GM21367 (cell line): ENCODE results near the gene SHPK.
"Not testable (repeated sequence)": the region's sequence is repeated elsewhere in the genome, so short reads cannot be mapped to it uniquely, and the experiment has no call there.

Experiments
- ATAC-seq: cut with Tn5 transposase; IDR thresholded peaks from one replicate; pipeline ENCODE4 v1.9.1; 2021; ENCODE audit not compliant: unreplicated experiment

The SHPK gene

DNA sequence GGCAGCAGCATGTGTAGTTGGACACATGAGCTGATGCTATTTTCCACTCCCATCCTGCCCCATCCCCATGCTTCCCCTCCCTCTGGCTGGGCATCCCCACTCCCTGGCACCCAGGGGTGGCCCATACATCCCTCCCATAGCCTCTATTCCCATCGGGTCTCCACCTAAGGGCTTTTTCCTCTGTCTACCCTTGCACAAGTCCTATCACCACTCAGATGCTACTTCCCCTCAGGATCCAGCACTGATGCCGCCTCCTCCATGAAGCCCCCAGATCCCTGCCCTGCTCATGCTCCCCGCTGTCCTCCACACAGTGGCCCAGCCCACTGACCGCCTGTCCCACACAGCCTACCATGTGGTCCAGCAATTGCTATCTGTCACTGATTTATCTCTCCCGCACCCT, 42.7 kb downstream of the SHPK start:
- ATAC-seq: no peak

DNA sequence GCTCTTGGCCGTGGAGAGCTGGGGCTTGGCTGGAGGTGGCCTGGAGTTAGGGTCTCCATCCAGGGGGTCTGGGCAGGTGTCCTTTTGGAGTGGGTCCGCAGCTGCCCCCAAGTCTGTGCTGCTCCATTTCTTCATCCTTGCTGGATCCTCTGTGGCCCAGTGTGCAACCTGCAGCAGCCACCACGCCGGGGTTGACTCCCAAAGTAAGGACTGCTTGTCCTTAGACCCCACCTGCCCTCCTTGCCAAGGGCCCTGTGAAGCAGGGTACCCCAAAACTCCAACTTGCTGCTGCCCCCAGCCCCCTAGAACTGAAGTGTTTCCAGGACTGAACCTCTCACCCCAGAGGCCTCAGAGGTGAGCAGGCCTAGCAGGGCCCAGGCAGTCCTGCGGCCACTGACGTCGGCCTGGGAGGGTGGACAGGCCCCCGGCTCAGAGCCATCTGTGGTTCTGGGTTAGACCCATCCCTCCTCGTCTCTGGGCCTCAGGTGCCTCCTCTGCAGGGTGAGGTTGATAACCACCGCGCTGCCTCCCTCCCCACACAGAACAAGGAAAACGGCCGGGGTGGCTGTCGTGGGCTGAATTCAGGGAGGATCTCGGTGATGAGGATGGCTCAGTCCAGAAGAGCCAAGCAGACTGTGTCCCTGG, 43.7 kb downstream of the SHPK start:
- ATAC-seq: no peak

DNA sequence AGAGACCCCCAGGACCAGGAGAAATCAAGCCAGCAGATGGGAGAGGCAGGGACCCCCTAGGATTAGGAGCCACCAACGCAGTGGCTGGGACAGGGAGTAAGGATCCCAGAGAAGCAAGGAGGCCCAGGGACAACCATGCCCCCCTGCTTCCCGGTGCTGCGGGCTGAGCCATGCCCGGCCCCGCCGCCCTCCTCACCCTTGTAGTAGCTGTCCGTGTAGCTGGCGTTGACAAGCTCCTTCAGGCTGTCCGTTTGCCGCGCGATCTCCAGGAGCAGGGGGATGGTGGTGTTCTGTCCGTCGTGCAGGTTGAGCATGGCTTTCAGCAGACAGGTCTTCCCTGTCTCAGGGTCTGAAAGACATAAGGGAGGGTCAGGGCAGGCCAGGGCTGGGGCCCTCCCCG, 45.3 kb downstream of the SHPK start:
- ATAC-seq: no peak

DNA sequence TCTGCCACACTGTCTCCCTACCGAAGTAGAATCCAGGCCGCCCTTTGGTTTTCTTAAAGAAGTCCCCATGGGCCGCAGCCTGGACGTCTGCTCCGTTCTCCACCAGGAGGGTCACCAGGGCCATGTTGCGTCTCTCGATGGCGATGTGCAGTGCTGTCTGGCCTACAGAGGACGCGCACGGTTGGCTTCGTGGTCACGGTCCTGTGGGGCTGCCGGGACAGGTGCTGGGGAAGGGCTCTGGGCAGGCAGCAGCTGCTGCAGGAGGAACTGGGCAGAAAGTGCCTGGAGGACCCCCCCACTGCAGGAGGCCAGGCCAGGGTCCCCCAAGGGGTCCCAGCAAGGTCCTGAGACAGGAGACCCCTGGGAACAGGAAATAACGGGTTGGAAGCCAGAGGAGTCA, 45.8 kb downstream of the SHPK start:
- no peak for ATAC-seq

DNA sequence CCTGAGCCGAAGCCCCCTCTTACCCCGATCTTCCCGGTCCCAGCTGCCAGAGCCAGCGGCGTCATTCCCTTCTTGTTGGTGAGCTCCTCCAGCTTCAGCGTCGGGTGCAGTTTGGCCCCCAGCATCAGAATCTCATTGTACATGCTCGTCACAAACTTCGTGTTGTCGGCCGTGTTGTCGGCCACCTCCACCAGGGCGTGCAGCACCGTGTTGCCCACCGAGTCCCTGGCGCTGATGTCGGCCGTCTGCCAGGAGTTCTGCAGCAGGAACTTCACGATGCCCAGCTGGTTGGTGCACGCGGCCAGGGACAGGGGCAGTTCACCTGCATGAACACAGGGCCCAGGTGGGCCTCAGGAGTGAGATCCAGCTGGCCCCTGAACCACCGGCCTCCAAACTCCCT, 46.3 kb downstream of the SHPK start:
- no peak for ATAC-seq

DNA sequence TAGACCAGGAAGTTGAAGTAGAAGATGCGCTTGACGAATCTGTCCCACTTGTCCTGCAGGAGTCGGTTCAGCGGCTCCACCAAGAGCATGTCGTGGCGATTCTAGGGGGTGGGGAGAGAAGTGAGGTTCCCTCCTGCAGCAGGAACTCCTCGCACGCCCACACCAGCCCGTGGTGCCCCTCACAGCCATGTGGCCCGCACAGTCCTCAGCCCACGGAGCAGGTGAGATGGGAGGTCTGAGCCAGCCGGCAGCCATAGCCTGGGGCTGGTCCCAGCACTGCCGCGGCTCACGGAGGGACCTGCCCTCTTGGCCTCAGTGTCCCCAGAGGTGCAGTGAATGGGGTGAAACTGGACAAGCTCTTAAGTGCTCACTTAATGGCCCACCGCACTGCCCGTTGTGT, 50.2 kb downstream of the SHPK start:
- ATAC-seq: no peak

DNA sequence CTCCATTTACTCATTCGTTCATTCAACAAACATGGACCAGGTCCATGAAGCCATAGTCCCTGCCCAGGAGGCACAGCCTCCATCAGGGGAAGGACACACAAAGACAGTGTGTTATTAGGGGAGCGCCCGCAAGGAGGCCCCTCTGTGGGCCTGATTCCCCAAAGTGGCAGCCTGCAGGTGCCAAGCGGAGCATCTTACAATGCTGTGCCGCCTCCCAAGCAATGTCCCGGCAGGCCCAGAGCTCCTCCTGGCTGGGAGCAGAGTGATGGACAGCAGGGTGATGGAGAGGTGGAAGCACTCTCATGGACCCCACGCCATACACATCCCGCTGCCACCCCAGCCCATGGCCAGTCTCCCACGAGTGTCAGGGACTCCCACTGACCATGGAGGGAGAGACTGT, 52.6 kb downstream of the SHPK start:
- no peak for ATAC-seq

DNA sequence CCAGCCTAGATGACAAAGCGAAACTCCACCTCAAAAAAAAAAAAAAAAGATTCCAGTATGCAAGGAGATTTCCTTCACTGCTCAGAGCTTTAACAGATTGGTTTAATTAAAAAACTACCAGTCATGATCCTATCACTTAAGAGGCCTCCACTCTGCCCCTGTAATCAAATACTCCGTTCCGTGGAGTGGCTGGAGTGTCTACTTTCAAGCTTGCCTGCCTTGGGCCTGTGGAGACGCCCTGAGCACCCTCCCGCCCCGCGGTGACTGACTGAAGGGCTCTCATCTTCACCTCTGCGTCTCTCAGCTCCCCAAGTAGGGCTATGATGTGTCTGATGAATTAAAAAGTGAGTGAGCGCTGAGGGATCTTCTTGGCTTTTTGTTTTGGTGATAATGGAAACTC, 53.1 kb downstream of the SHPK start:
- ATAC-seq: no peak

DNA sequence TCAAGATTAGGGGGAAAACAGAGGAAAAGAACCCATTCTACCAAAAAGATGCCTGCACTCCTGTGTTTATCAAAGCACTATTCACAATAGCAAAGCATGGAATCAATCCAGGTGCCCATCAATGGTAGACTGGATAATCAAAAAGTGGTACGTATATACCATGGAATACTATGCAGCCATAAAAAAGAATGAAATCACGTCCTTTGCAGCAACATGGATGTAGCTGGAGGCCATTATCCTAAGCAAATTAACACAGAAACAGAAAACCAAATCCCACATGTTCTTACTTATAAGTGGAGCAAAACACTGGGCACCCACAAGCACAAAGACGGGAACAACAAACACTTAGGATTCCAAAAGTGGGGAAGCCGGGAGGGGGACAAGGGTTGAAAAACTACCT, 57.4 kb downstream of the SHPK start:
- ATAC-seq: not testable (repeated sequence)

DNA sequence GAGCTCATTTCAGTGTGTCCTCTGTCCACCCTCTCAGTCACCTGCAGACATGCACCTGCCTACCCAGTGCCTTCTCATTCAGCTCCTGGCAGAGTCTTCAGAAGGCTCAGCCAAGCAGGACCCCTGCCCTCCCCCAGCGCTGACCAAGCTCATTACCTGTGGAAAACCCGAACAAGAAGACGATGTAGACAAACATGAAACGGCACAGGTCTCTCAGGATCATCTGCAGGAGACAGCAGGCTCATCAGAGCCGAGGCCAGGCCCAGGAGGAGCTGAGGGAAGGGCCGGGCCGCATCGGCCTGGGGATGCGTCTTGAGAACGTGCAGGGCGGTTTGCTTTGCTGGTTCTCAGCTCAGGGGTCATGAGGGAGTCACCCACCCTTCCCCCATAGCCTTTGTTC, 59.1 kb downstream of the SHPK start:
- ATAC-seq: no peak

DNA sequence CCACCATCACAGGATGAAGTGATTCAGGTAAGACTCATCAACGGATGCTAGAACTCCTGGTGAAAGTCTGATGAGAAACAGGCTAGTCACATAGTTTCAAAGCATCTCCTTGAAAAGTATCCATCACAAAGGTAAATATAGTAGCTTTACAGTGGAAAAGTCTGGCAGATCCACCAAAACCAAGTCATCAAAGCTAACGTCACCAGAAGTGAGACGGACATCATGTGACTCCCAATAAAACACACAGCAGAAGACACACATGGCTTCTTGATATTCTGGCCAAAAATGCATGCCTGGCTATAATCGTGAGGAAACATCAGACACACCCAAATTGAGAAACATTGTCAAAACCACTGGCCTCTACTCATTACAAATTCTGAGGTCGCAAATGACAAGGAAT, 60.5 kb downstream of the SHPK start:
- no peak for ATAC-seq

DNA sequence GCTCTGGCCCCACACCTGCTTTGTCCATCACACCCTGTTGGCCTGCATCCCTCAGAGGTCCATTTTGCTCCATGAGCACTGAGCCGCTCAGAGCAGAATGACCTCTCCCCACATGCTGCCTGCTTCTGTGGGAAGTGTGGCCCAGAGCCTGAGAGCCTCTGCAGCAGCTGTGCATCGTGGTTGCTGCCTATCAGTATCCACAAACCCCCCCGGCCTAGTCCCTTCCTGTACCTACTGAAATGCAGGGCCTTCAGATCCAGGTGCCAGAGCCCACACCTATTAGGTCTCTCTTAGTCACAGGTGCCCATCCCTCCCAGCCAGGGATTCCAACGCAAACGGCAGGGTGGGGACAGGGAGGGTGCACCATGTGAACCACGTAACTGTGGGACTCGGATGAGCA, 61.8 kb downstream of the SHPK start:
- no peak for ATAC-seq

DNA sequence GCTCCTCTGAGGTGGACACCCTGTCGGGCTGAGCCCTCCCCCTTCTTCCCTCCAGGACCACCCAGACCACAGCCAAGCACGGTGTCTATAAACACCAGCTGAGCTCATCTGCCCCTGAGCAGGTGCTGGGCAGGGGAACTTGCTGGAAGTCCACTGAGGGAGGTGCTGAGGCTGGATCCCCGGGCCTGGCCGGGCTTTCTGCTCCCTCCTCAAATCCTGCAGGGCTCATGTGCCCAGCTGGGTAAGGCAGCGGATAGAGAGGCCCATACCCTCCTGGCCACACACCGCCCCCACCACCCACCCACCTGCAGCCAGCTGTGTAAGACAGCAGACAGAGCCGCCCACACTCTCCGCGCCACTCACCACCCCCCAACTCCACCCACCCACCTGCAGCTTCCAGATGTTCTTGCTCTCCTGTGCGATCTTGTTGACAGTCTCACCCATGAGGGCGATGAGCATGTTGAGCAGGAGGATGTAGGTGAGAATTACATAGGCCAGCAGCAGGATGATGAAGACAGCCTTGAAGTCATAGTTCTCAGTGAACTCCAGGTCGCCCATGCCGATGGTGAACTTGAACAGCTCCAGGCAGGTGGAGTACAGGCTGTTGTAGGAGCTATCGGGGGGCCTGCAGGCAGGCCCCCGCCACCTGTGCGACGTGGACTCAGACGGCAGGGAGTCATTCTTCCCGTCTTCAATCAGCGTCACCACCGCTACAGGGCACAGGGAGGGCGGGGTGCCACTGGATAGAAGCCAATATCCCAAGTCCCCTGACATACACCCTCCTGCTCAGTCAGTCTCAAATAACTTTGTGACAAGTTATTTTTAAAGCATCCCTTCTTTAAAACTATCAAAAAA, 62.6 kb downstream of the SHPK start:
- no peak for ATAC-seq

DNA sequence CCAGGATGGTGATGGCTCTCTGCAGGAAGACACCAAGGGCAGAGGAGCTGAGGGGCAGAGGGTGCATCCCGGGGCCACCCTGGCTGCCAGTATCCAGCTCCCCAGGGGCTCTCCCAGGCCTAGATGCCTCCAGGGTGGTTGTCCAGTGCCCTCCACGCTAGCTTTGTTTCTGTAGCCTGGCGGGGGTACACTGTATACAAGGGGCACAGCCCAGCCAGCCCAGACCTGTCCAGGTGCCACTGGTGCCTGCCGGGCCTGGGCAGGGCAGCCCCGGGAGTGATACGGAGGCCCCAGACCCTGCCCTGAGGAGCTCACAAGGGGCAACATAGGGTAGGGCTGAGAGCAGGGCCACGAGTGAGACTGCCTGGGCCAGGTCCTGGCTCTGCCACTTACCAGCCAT, 63.8 kb downstream of the SHPK start:
- ATAC-seq: no peak

DNA sequence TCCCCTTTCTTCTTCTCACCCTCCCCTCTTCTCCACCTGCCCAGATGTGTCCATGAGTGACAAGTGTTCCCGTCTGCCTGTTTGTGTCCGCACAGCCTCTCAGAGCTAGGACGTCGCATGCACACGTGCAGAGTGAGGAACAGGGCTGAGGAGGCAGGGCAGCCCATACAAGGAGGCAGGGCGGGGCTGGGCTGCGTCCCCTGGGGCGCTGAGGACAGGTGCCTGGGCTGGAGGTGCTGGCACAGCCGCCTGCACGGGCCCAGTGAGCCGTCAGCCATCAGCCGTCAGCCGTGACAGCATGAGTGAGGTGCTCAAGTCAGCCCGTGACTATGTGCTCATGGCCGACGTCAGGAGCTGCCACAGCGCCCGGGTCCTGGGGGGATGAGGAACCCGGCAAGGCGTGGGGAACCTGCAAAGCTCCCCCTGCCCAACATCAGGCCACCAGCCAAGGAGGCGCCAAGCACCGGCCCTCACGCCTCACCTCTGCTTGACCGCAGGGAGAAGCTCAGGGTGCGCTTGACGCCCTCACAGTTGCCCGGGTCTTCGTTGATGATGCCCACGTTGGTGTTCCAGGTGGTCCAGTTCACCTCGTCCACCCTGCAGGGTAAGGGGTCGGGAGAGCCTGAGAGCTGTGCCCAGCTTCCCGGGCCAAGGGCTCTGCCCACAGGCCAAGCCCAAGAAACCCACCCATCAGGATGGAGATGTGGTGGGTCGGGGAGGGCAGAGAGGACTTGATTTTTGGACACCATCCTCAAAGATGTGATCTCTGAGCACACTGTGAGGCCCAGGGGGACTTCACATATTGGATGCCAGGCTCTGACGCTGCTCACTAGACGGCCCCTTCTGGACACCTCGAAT, 64.8 kb downstream of the SHPK start:
- ATAC-seq: no peak

DNA sequence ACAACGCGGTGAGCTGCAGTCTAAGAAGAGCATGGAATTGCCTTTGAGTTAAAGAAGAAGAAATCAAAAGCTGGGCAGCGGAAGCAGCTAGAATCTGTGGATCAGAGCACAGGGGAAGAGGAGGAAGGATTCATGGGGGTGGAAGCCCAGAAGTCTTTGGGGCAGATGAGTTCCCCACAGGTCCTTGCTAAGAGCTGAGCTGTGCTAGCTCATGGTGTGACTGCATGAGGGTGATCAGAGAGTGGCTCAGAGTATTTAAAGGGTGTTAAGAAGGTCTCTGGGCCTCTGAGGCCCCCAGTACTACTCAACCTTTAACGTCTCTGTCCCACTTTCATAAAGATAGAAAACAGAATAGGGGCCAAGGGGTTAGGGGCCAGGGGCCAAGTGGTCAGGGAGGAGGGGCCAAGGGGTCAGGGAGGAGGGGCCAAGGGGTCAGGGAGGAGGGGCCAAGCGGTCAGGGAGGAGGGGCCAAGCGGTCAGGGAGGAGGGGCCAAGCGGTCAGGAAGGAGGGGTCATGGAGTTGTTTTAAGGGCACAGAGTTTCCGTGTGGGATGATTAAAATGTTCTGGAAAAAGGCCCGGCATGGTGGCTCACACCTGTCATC, 66.4 kb downstream of the SHPK start:
- ATAC-seq: no peak

DNA sequence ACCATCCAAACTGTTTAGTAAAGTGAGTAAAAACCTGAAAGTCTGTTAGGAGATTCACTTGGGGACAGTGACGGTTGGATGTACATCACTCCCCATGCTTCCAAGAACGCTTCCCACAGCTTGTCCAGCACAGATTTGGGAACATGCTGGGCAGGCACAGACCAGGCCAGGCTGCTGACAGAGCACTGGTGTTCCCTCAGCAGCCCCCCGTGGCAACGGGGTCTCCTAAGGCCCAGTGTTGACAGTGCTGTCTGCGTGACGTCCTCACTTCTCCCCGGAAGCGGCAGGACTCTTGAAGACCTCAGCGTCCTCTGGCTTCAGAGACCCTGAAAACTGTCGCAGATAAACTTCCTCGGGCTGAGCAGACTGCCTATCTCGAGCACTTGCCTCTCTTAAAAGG, 69.5 kb downstream of the SHPK start:
- no peak for ATAC-seq

DNA sequence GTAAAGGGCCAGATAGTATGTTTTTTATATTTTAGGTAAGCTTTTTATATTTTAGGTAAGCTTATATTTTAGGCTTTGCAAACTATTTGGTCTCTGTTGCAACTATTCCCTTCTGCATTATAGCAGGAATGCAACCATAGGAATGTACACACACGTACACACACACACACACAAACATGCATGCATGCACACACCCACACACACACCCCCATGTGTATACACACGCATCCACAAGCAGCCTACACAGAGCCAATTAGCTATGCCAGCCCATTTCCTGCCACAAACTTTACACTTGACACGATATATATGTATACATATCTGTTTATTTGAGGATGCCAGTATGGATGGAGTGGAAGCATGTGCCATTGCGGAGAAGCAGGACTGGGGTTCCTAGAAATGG, 70.9 kb downstream of the SHPK start:
- no peak for ATAC-seq

DNA sequence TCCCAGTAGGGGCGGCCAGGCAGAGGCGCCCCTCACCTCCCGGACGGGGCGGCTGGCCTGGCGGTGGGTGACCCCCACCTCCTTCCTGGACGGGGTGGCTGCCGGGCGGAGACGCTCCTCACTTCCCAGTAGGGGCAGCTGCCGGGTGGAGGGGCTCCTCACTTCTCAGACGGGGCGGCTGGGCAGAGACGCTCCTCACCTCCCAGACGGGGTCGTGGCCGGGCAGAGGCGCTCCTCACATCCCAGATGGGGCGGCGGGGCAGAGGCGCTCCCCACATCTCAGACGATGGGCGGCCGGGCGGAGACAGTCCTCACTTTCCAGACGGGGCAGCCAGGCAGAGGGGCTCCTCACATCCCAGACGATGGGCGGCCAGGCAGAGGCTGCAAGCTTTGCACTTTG, 71.8 kb downstream of the SHPK start:
- ATAC-seq: not testable (repeated sequence)

DNA sequence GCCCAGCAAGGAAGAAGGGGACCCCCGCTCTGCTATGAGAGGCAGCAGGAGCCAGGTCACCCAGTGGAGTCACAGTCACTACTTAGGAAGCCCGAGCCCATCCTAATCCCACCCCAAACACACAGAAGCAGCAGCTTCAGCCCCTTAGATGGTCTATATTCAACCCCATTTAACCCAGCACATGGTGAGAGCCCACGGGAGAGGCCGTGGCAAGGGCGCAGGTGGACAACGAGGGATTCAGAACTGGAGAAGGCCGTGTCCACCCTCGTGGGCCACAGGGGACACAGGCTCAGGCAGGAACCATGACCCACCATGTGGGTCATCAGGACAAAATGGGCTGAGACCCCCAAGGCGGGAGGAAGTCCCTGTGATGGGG, 76.8 kb downstream of the SHPK start:
- no peak for ATAC-seq

DNA sequence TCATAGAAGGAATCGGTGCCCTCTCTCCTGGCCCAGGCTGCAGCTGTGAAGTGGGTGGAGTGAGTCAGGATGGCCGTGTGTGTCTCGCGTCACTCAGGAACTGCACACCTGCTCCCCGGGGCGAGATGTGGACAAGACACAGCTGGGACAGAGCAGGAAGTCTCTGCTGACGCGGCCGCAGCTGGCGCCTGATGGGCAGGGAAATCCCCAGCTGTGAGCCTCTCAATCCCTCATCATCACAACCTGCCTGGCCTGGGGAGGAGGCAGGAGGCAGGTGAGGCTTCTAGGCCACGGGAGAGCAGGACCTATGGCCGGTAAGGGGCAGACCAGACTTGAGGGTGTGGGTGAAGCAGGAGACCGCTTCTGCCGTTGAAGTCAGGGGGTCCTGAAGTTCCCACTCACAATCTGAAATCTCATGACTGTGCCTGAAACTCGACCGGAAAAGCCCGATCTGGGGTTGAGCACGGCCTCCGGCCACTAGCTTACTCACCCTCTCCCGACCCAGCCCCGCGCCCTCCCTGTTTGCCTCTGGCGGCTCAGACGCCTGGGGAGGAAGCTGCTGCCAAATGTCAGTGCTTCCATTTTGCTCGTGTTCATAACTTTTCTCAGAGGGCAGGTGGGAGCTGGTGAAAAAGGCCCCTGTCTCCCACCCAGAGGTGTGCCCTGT, 77.3 kb downstream of the SHPK start:
- ATAC-seq: peak; percentile 55
